ENCODE measurements around the gene PDE3A.

The PDE3A gene

GRCh38 chr12:20409607-20410377, 41.5 kb downstream of the PDE3A start:
- DNase-seq, result no peak
- Histone ChIP-seq H3F3A (ENCODE audit: insufficient read depth, low read length) (no peaks in the 10 kb centered on the region), H3K27me3 (replicated peaks; ENCODE audit: insufficient read depth, low read length) (no peaks in the 10 kb centered on the region), H3K4me1 (ENCODE audit: low read length) (no peaks in the 10 kb centered on the region), H3K36me3 (replicated peaks; ENCODE audit: insufficient read depth, low read length) (no peaks in the 10 kb centered on the region), H3K27ac (ENCODE audit: low read length) (no peak overlapping the region), H3K9me3 (replicated peaks; ENCODE audit: insufficient read depth, low read length) (no peaks in the 10 kb centered on the region), H3K79me2 (ENCODE audit: low read length) (no peaks in the 10 kb centered on the region), H4K20me1 (ENCODE audit: insufficient read depth, low read length) (no peaks in the 10 kb centered on the region), H3K9ac (ENCODE audit: low read length) (no peak overlapping the region), H2AFZ (ENCODE audit: low read length) (no peak overlapping the region), H3K9me2 (replicated peaks; ENCODE audit: insufficient read depth, low read length) (no peaks in the 10 kb centered on the region), H3K4me2 (ENCODE audit: low read depth, low read length) (no peak overlapping the region), H3K4me3 (ENCODE audit: low read length) (no peak overlapping the region)
- TF ChIP-seq CTCF (IDR thresholded peaks at IDR 0.05; ENCODE audit: low read length) (no peak), EZH2phosphoT487 (IDR thresholded peaks at IDR 0.05; ENCODE audit: low read length) (no peak), EZH2 (optimal IDR thresholded peaks at IDR 0.05; ENCODE audit: low read depth, low read length) (no peak)

GRCh38 chr12:20410734-20411133, 42.4 kb downstream of the PDE3A start:
- Histone ChIP-seq H3K27me3 (replicated peaks; ENCODE audit: insufficient read depth, low read length) (no peaks in the 10 kb centered on the region), H3K4me1 (ENCODE audit: low read length) (no peaks in the 10 kb centered on the region), H2AFZ (ENCODE audit: low read length) (no peak overlapping the region), H3K9me2 (replicated peaks; ENCODE audit: insufficient read depth, low read length) (no peaks in the 10 kb centered on the region), H3K4me2 (ENCODE audit: low read depth, low read length) (no peak overlapping the region), H3K4me3 (ENCODE audit: low read length) (no peak overlapping the region), H3K9ac (ENCODE audit: low read length) (no peak overlapping the region), H3K36me3 (replicated peaks; ENCODE audit: insufficient read depth, low read length) (no peaks in the 10 kb centered on the region), H3K9me3 (replicated peaks; ENCODE audit: insufficient read depth, low read length) (no peaks in the 10 kb centered on the region), H3F3A (ENCODE audit: insufficient read depth, low read length) (no peaks in the 10 kb centered on the region), H3K79me2 (ENCODE audit: low read length) (no peaks in the 10 kb centered on the region), H4K20me1 (ENCODE audit: insufficient read depth, low read length) (no peaks in the 10 kb centered on the region), H3K27ac (ENCODE audit: low read length) (no peak overlapping the region)
- no peak for TF ChIP-seq EZH2phosphoT487 (IDR thresholded peaks at IDR 0.05; ENCODE audit: low read length)
- TF ChIP-seq EZH2 (optimal IDR thresholded peaks at IDR 0.05; ENCODE audit: low read depth, low read length), result no peak
- no peak for TF ChIP-seq CTCF (IDR thresholded peaks at IDR 0.05; ENCODE audit: low read length)
- no peak for DNase-seq

- Histone ChIP-seq H4K20me1 (ENCODE audit: insufficient read depth, low read length) (no peaks in the 10 kb centered on the region), H3F3A (ENCODE audit: insufficient read depth, low read length) (no peaks in the 10 kb centered on the region), H3K4me1 (ENCODE audit: low read length) (no peaks in the 10 kb centered on the region), H3K4me2 (ENCODE audit: low read depth, low read length) (no peak overlapping the region), H2AFZ (ENCODE audit: low read length) (no peak overlapping the region), H3K36me3 (replicated peaks; ENCODE audit: insufficient read depth, low read length) (no peaks in the 10 kb centered on the region), H3K79me2 (ENCODE audit: low read length) (no peaks in the 10 kb centered on the region), H3K27ac (ENCODE audit: low read length) (no peak overlapping the region), H3K4me3 (ENCODE audit: low read length) (no peak overlapping the region), H3K9ac (ENCODE audit: low read length) (no peak overlapping the region), H3K9me3 (replicated peaks; ENCODE audit: insufficient read depth, low read length) (no peaks in the 10 kb centered on the region), H3K27me3 (replicated peaks; ENCODE audit: insufficient read depth, low read length) (no peaks in the 10 kb centered on the region), H3K9me2 (replicated peaks; ENCODE audit: insufficient read depth, low read length) (no peaks in the 10 kb centered on the region)
- no peak for TF ChIP-seq CTCF (IDR thresholded peaks at IDR 0.05; ENCODE audit: low read length)
- no peak for TF ChIP-seq EZH2 (optimal IDR thresholded peaks at IDR 0.05; ENCODE audit: low read depth, low read length)
- no peak for TF ChIP-seq EZH2phosphoT487 (IDR thresholded peaks at IDR 0.05; ENCODE audit: low read length)
- DNase-seq, result no peak
Measured at GRCh38 chr12:20411345-20411744, 43.0 kb downstream of the PDE3A start.
